ENCODE data around the gene FAM174C.

The FAM174C gene

GRCh38 chr19:1286487-1287353 is 11.4 kb downstream of the FAM174C start:
- no peak for DNase-seq (ENCODE audit: low spot score)

GRCh38 chr19:1287354-1288225 is 12.3 kb downstream of the FAM174C start:
- no peak for DNase-seq (ENCODE audit: low spot score)

- DNase-seq (ENCODE audit: low spot score): no peak
Measured at GRCh38 chr19:1288226-1288612, 12.9 kb downstream of the FAM174C start.

DNA sequence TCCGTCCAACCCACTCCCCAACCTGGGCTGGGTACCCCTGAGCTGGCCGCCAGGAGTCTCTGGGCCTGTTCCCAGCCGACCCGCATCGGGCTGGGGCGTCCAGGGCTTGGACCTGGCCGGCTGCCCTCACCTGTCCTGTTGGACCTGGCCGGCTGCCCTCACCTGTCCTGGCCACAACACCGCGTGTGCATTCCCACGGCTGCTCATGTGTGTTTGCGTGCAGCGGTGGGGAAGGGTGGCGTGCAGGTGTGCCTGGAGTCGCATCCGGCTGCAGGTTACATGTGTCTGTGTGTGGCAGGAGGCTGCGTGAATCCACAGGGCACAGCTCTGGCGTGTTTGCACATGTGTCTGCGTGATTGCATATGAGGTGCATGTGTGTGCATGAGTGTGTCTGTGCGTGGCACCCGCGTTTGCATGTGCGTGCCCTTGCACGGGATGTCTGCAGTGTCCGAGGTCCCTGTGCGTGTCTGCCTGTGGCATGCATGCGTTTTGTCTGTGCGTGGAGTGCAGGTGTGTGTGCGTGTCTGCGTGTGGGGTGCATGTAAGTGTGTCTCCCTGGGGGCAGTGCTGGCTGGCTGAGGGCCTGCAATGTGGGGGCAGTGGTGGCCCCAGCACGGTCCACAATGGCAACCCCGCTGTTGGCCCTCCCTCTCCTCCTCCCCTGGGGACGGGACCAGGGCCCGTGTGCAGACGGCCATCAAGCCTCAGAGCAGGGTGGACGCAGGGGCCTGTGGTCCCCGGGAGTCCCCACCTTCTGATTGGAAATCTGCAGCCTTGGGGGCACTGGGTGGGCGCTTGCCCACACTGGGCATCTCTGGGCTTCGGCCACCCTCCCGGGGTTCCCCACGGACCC is 13.7 kb downstream of the FAM174C start:
- DNase-seq (ENCODE audit: low spot score): no peak

DNA sequence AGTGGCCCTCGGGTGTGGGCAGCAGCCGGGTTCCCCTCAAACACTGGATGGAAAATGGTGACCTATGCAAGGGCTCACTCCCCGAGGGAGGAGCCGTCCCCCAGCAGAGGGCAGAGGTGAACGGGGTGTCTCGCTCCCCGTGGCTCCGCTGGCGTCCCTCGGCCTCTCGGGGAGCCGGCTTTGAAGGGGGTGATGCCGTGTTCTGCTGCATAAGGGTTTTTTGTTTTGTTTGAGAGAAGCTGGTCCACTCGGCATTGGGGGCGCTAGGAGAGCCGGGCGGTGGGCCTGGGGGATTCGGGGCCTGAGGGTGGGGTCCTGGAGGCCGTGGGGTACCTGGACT is 14.3 kb downstream of the FAM174C start:
- DNase-seq (ENCODE audit: low spot score): no peak

- DNase-seq (ENCODE audit: low spot score): no peak
Measured at GRCh38 chr19:1290196-1290702, 14.9 kb downstream of the FAM174C start.

DNA sequence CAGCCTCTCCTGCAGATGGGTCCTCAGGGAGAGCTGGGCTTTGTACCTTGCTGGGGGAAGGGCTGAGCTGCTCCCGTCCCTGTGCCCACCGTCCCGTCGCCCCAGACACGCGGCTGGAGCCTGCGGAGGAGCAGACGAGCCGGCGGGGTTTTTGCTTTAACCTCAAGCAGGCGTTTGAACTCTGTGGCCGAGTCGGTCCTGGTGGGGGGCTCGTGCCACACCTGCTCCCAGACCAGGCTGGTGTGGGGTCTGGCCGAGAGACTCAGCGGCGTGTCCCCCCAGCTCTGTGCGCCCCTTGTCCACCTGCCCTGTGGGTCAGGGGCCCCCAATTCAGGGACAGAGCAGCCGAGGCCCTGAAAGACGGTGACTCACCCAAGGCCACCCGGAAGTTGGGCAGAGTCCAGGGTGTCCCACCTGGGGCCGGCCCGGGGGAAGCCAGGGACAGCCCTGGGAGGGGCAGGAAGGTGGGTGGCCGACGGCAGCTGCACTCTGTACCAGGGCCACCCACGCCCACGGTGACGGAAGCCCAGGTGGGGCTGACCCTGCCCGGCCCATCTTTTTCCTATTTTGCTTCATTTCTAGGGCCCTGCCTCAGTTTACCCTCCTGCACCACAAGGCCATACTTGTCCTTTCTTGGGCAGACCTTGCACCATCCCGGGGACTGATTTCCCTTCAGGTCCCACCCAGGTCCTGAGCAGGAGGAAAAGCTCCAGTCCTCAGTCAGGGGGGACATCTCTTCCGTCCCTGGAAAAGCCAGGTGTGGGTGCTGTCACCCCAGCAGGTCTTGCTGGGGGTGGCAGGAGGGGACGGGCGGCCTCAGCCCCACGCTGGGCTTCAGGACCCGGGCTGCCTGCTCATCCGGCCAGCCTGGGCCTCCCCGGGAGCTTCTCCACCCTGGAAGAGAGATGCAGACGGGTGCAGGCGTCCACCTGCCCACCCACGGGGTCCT is 15.6 kb downstream of the FAM174C start:
- peak; percentile 34 for DNase-seq (ENCODE audit: low spot score)

- no peak for DNase-seq (ENCODE audit: low spot score)
Measured at GRCh38 chr19:1291761-1292418, 16.6 kb downstream of the FAM174C start.

DNA sequence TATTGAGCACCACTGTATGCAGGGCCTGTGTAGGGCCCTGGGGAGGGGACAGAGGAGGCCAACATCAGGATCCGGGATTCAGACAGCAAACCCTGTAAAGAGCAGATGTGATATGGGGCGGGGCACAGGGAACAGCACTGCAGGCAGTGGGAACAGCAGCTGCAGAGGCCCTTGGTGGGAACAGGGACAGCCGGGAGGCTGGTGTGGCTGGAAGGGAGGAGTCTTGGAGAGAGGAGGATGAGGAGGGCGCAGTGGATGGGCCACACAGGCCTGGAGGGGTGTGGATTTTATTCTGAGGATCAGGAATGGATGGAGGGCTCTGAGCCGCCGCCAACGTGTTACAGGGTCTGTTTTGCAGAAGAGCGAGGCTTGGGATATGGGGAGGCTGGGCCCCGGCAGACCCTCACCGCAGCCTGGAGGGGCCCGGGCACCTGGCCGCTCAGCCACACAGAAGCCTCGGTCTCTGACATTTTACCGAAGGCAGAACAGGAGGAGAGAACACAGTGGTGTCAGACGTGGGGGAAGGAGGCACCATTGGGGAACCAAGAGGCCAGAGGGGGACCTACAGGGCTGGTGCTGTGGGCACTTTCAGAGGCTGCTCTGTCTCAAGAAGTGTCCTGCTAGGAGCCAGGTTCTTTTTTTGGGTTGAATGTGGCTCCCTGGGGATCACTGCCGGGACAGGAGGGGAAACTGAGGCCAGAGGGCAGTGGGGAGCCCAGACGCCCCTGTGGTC is 17.3 kb downstream of the FAM174C start:
- DNase-seq (ENCODE audit: low spot score): no peak

- DNase-seq (ENCODE audit: low spot score): no peak
Measured at GRCh38 chr19:1293782-1294604, 18.7 kb downstream of the FAM174C start.

GRCh38 chr19:1294688-1295087 is 19.4 kb downstream of the FAM174C start:
- DNase-seq (ENCODE audit: low spot score): no peak

GRCh38 chr19:1295169-1296012 is 20.1 kb downstream of the FAM174C start:
- DNase-seq (ENCODE audit: low spot score): no peak

DNA sequence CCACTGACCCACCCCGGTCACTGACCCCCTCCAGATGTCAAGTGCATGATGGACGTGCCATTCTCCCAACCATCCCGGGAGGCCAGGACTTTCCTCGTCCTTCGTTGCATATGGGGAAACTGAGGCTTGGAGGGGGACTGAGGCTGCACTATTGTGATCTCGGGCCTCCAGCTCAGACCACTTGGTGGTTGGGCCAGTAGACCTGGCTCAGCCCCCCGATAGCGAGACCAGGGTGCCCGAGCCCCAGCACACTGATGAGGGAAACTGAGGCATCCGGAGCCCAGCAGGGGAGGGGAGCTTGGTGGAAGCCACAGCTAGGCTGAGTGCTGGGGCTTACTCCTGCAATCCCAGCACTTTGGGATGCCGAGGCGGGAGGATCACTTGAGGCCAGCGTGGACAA is 20.7 kb downstream of the FAM174C start:
- DNase-seq (ENCODE audit: low spot score): no peak

GRCh38 chr19:1296575-1297271 is 21.4 kb downstream of the FAM174C start:
- no peak for DNase-seq (ENCODE audit: low spot score)

DNA sequence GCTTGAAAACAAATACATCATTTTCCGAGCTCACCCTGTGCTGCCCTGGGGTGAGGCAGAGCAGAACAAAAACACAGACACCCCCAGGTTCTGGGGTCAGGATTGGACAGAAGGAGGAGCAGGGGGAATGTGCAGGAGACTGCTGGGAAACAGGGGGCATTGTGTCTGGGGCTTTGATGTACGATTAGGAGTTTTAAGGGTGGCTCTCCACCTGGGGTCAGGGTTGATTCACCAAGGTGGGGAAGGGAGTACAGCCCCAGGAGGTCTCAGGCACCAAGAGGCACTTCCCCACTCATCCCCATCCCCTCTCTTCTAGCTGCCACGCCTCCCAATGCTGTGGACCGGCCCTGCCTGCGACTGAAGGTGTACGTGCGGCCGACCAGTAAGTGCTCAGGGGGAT is 22.9 kb downstream of the FAM174C start:
- no peak for DNase-seq (ENCODE audit: low spot score)

GRCh38 chr19:1299801-1300200 is 24.5 kb downstream of the FAM174C start:
- DNase-seq (ENCODE audit: low spot score): no peak

All from LoVo (cell line).